ENCODE data around the gene CNTN3. TPM values are rescaled to one million over a fixed set of nuclear protein-coding genes. Genes with fewer than 3 reads are reported as not detected.

Gene CNTN3
- total RNA-seq, 3 donors from 2014 or later (not counting 1 experiment from before 2014, with no cell fraction given): not detected

- no peaks in the 10 kb centered on the region for H3K36me3 Mint-ChIP-seq
Observed at GRCh38 chr3:74624301-74624700, 9.8 kb upstream of the CNTN3 start.

GRCh38 chr3:74623261-74623836 lies 8.9 kb upstream of the CNTN3 start:
- TF ChIP-seq CTCF (IDR thresholded peaks at IDR 0.05): no peak
- H3K36me3 ChIP-seq (ENCODE audit: control insufficient read depth, insufficient read depth, low read length): no peaks in the 10 kb centered on the region
- H3K27me3 ChIP-seq (ENCODE audit: control insufficient read depth, insufficient read depth, low read length): no peaks in the 10 kb centered on the region
- ATAC-seq (no peak), DNase-seq (no peak)
- Mint-ChIP-seq H3K36me3 (no peaks in the 10 kb centered on the region), H3K4me3 (no peak overlapping the region), H3K9me3 (peaks cover 7 to 12% of the 10 kb centered on the region in 2 donors), H3K27me3 (ENCODE audit: low read depth in 2 of 2) (no peaks in the 10 kb centered on the region), H3K4me1 (no peaks in the 10 kb centered on the region), H3K27ac (no peak overlapping the region)
- no peak overlapping the region for H3K4me3 ChIP-seq (ENCODE audit: low read length)
- H3K4me1 ChIP-seq (ENCODE audit: control insufficient read depth, insufficient read depth, low read length): no peaks in the 10 kb centered on the region
- intact Hi-C loops (cut with micrococcal nuclease): no loop called here
- H3K27ac ChIP-seq (ENCODE audit: low read length): no peak overlapping the region
- H3K9me3 ChIP-seq (ENCODE audit: control insufficient read depth, insufficient read depth, low read length): no peaks in the 10 kb centered on the region

More at GRCh38 chr3:74624301-74624700, 9.8 kb upstream of the CNTN3 start:
- Mint-ChIP-seq H3K27me3 (ENCODE audit: low read depth in 2 of 2) (no peaks in the 10 kb centered on the region), H3K9me3 (peaks cover 9 to 12% of the 10 kb centered on the region in 2 donors), H3K4me3 (no peak overlapping the region), H3K4me1 (no peaks in the 10 kb centered on the region), H3K27ac (no peak overlapping the region)
- Histone ChIP-seq H3K9me3 (ENCODE audit: control insufficient read depth, insufficient read depth, low read length) (no peaks in the 10 kb centered on the region), H3K4me3 (ENCODE audit: low read length) (no peak overlapping the region), H3K27me3 (ENCODE audit: control insufficient read depth, insufficient read depth, low read length) (no peaks in the 10 kb centered on the region), H3K4me1 (ENCODE audit: control insufficient read depth, insufficient read depth, low read length) (no peaks in the 10 kb centered on the region), H3K36me3 (ENCODE audit: control insufficient read depth, insufficient read depth, low read length) (no peaks in the 10 kb centered on the region), H3K27ac (ENCODE audit: low read length) (no peak overlapping the region)
- intact Hi-C loops (cut with micrococcal nuclease): no loop called here
- ATAC-seq (no peak), DNase-seq (no peak)
- TF ChIP-seq CTCF (IDR thresholded peaks at IDR 0.05): no peak
- 70% methylated on average over 1 of the region's 3 CpGs for WGBS (ENCODE audit: insufficient coverage)

- Histone ChIP-seq H3K9me3 (ENCODE audit: control insufficient read depth, insufficient read depth, low read length) (no peaks in the 10 kb centered on the region), H3K36me3 (ENCODE audit: control insufficient read depth, insufficient read depth, low read length) (no peaks in the 10 kb centered on the region), H3K4me1 (ENCODE audit: control insufficient read depth, insufficient read depth, low read length) (no peaks in the 10 kb centered on the region), H3K4me3 (ENCODE audit: low read length) (no peak overlapping the region), H3K27ac (ENCODE audit: low read length) (no peak overlapping the region), H3K27me3 (ENCODE audit: control insufficient read depth, insufficient read depth, low read length) (no peaks in the 10 kb centered on the region)
- TF ChIP-seq CTCF (IDR thresholded peaks at IDR 0.05): no peak
- no peak for DNase-seq
- H3K9me3 Mint-ChIP-seq: peaks cover 2% of the 10 kb centered on the region in 2 donors
- 73% methylated on average over 1 of the region's 1 CpG for WGBS (ENCODE audit: insufficient coverage)
- H3K27ac Mint-ChIP-seq: no peak overlapping the region
- intact Hi-C loops (cut with micrococcal nuclease): no loop called here
- no peaks in the 10 kb centered on the region for H3K4me1 Mint-ChIP-seq
- no peaks in the 10 kb centered on the region for H3K36me3 Mint-ChIP-seq
- ATAC-seq: no peak
- no peak overlapping the region for H3K4me3 Mint-ChIP-seq
- H3K27me3 Mint-ChIP-seq (ENCODE audit: low read depth in 2 of 2): no peaks in the 10 kb centered on the region
Observed at GRCh38 chr3:74621581-74621980, 7.1 kb upstream of the CNTN3 start.

GRCh38 chr3:74617776-74618175 lies 3.3 kb upstream of the CNTN3 start:
- Histone ChIP-seq H3K4me3 (ENCODE audit: low read length) (no peak overlapping the region), H3K27me3 (ENCODE audit: control insufficient read depth, insufficient read depth, low read length) (no peaks in the 10 kb centered on the region), H3K9me3 (ENCODE audit: control insufficient read depth, insufficient read depth, low read length) (peaks cover 5% of the 10 kb centered on the region), H3K27ac (ENCODE audit: low read length) (no peak overlapping the region), H3K4me1 (ENCODE audit: control insufficient read depth, insufficient read depth, low read length) (no peaks in the 10 kb centered on the region), H3K36me3 (ENCODE audit: control insufficient read depth, insufficient read depth, low read length) (no peaks in the 10 kb centered on the region)
- no peak for TF ChIP-seq CTCF (IDR thresholded peaks at IDR 0.05)
- no peak for ATAC-seq
- DNase-seq: no peak
- WGBS (ENCODE audit: insufficient coverage): 94% methylated on average over 2 of the region's 3 CpGs
- peaks cover under 1 to 3% of the 10 kb centered on the region in 2 donors for H3K9me3 Mint-ChIP-seq
- intact Hi-C loops (cut with micrococcal nuclease): no loop called here
- H3K4me3 Mint-ChIP-seq: no peak overlapping the region
- H3K27ac Mint-ChIP-seq: no peak overlapping the region
- H3K27me3 Mint-ChIP-seq (ENCODE audit: low read depth in 2 of 2): peaks cover 8 to 9% of the 10 kb centered on the region in 2 donors
- no peaks in the 10 kb centered on the region for H3K4me1 Mint-ChIP-seq
- no peaks in the 10 kb centered on the region for H3K36me3 Mint-ChIP-seq

Data from natural killer cell (primary cell).